ENCODE measurements around the gene FOXRED2. TPM values are rescaled to one million over a fixed set of nuclear protein-coding genes. Genes with fewer than 3 reads are reported as not detected.

FOXRED2 gene
- polyA plus RNA-seq, 1 experiment, result 2.4 TPM

GRCh38 chr22:36443198-36443770 lies 63.6 kb downstream of the FOXRED2 start:
- Histone ChIP-seq H3K9me3 (ENCODE audit: control insufficient read depth, insufficient read depth, low read length) (peaks cover 5% of the 10 kb centered on the region; the same call in 1 of the 2 replicates), H3K4me3 (ENCODE audit: low read depth, low read length) (no peak overlapping the region), H3K27ac (ENCODE audit: low read depth, low read length) (no peak overlapping the region), H3K27me3 (ENCODE audit: control insufficient read depth, insufficient read depth, low read length) (no peaks in the 10 kb centered on the region)
- no peak for TF ChIP-seq CTCF (IDR thresholded peaks at IDR 0.05; ENCODE audit: low read depth, low read length)
- DNase-seq (ENCODE audit: low read depth, low spot score), result no peak
- POLR2A ChIA-PET, result interaction anchor here (0.7 to 4.4 kb wide), 2 partner anchors 56 to 73 kb away, joined by 15 to 20 read pairs; partner anchors contain the start of gene MYH9
- CTCF ChIA-PET, result interaction anchor here (0.9 kb wide), 1 partner anchor 25 kb away, joined by 3 read pairs; no protein-coding TSS in a partner anchor

DNA sequence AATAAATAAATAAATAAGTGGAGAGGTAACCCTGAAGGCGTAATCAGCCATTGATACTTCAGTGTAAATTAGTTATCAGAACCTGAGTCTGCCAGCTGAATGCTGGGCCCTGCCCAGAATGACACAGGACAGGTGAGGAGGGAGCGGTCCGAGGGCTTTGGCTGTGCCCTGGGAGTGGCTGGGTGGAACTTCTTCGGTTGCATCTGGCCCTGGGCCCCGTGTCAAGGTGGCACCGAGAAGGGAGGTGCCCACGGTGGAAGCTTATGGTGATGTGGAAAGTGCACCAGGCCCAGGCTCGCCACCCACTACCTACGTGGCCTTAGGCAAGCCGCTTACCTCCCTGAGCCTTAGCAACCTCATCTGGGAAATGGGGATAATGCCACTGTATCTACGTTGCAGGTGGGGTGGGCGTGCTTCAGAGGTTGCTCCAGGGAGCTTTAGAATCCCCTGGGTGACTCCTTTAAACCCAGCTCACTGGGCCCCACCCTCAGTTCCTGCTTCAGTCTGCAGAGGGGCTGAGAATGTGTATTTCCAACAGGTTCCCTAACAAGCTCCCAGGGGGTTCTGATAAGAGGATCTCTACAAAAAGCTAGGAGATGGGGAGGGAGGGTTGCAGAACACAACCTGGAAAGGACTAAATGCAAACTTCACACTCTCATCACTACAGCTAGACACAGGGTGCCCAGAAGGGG lies 64.2 kb downstream of the FOXRED2 start:
- Histone ChIP-seq H3K27me3 (ENCODE audit: control insufficient read depth, insufficient read depth, low read length) (no peaks in the 10 kb centered on the region), H3K9me3 (ENCODE audit: control insufficient read depth, insufficient read depth, low read length) (peaks cover 5% of the 10 kb centered on the region; the same call in 1 of the 2 replicates), H3K4me3 (ENCODE audit: low read depth, low read length) (no peak overlapping the region), H3K27ac (ENCODE audit: low read depth, low read length) (no peak overlapping the region)
- TF ChIP-seq CTCF (IDR thresholded peaks at IDR 0.05; ENCODE audit: low read depth, low read length), result no peak
- ChIA-PET POLR2A (interaction anchor here (0.6 to 4.4 kb wide), 2 partner anchors 55 to 84 kb away, joined by 4 to 20 read pairs; partner anchors contain the start of gene MYH9), CTCF (interaction anchor here (0.6 to 0.9 kb wide), 3 partner anchors 26 to 1340 kb away, joined by 3 read pairs; no protein-coding TSS in a partner anchor)
- no peak for DNase-seq (ENCODE audit: low read depth, low spot score)

DNA sequence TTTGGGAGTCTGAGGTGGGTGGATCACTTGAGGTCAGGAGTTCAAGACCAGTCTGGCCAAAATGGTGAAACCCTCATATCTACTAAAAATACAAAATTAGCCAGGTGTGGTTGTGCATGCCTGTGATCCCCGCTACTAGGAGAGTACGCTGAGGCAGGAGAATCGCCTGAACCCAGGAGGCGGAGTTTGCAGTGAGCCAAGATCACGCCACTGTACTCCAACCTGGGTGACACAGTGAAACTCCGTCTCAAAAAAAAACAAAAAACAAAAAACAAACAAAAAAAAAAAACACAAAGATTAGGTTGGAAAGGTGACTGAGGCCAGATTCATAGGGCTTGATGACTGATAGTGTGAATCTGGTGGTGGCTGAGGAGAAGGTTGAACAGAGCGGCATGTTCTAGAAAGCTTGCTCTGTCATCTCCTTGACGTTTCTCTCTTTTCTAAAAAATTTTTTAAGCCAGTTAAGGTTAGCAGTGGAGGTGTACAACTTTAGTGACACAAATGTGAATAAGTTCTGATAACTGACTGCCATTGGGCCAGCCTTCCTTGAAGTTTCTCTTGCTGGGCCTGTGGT lies 66.3 kb downstream of the FOXRED2 start:
- Histone ChIP-seq H3K4me3 (ENCODE audit: low read depth, low read length) (no peak overlapping the region), H3K27me3 (ENCODE audit: control insufficient read depth, insufficient read depth, low read length) (no peaks in the 10 kb centered on the region), H3K9me3 (ENCODE audit: control insufficient read depth, insufficient read depth, low read length) (peaks cover 3% of the 10 kb centered on the region; the same call in 1 of the 2 replicates), H3K27ac (ENCODE audit: low read depth, low read length) (peak overlapping the region; percentile 3)
- ChIA-PET POLR2A (interaction anchor here (0.7 to 4.4 kb wide), 6 partner anchors 22 to 129 kb away, joined by 3 to 20 read pairs (median 6); partner anchors contain the start of gene MYH9), CTCF (interaction anchor here (1.0 kb wide), 1 partner anchor 17 kb away, joined by 3 read pairs; no protein-coding TSS in a partner anchor)
- TF ChIP-seq CTCF (IDR thresholded peaks at IDR 0.05; ENCODE audit: low read depth, low read length), result no peak
- DNase-seq (ENCODE audit: low read depth, low spot score), result no peak

DNA sequence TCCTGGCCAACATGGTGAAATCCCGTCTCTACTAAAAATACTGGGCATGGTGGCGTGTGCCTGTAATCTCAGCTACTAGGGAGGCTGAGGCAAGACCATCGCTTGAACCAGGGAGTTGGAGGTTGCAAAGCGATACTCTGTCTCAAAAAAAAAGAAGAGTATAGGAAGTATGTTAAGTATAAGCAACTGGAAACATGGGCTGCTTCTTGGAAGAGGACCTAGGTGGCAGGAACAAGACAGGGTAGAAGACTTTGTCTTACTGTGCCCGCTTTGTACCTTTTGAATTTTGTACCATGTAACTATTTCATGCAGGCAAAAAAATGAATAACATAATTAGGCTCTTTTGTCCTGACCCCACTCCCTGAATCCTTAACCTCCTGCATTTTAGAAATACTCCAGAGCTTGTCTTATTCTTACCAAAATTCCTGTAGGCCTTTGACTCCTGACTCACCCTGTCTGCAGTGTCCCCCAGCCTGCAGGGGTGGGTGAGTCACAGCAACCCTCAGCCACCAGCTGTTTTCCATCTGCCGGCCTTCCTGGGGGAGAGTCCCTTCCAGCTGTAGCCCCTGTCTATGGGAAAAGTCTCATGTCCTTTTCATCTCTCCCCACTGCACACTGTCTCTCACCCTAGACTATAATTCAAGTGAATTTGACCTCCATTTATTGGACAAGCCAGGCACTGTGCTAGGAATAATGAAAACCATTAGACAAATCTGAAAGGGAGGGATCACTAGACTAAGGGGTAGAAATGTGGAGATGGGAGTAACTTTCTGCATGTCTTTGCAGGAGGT lies 67.2 kb downstream of the FOXRED2 start:
- peak; percentile 88 for DNase-seq (ENCODE audit: low read depth, low spot score)
- Histone ChIP-seq H3K9me3 (ENCODE audit: control insufficient read depth, insufficient read depth, low read length) (no peaks in the 10 kb centered on the region), H3K27me3 (ENCODE audit: control insufficient read depth, insufficient read depth, low read length) (no peaks in the 10 kb centered on the region), H3K27ac (ENCODE audit: low read depth, low read length) (peak overlapping the region; percentile 83), H3K4me3 (ENCODE audit: low read depth, low read length) (no peak overlapping the region)
- no peak for TF ChIP-seq CTCF (IDR thresholded peaks at IDR 0.05; ENCODE audit: low read depth, low read length)
- ChIA-PET CTCF (no interaction called here), POLR2A (interaction anchor here (0.6 to 4.4 kb wide), 10 partner anchors 16 to 374 kb away, joined by 3 to 20 read pairs (median 3); partner anchors contain the start of gene MYH9)

Small RNAs within 50 kb of the gene (small RNA-seq; reads per million reads assigned to genes)
- not detected for gene RF00019 (ENCODE audit: insufficient read length, low read depth)

Other genes with a start within 250 kb of the FOXRED2 start
- gene MYH9, start 119.1 kb downstream of the FOXRED2 start, polyA plus RNA-seq (2011; rRNA removed), result 338 and 432 TPM in 2 replicates
- 157 and 168 TPM in 2 replicates for gene TXN2, start 25.4 kb downstream of the FOXRED2 start, polyA plus RNA-seq (2011; rRNA removed)
- 349 and 388 TPM in 2 replicates for gene EIF3D, start 22.1 kb upstream of the FOXRED2 start, polyA plus RNA-seq (2011; rRNA removed)
- gene CACNG2, start 196.7 kb upstream of the FOXRED2 start, polyA plus RNA-seq (2011; rRNA removed), result not detected in 2 replicates

Measured in AG04450 (cell line).